Measurements from ENCODE around the gene EIF5A2. TPM values are rescaled to one million over a fixed set of nuclear protein-coding genes. Genes with fewer than 3 reads are reported as not detected.
A peak's percentile ranks its signal among the peaks of the same experiment; 100 is the strongest.
"Not testable (repeated sequence)": the region's sequence is repeated elsewhere in the genome, so short reads cannot be mapped to it uniquely, and the experiment has no call there.

Gene EIF5A2
- total RNA-seq, 6 experiments from 2014 or later: 0.79 to 4.1 (median 2.5) TPM

GRCh38 chr3:170897978-170898377, 10.5 kb downstream of the EIF5A2 start:
- no peaks in the 10 kb centered on the region for H3K4me1 ChIP-seq
- TF ChIP-seq CTCF (IDR thresholded peaks at IDR 0.05) (no peak), POLR2A (IDR thresholded peaks at IDR 0.05) (no peak)
- intact Hi-C loops (cut with DNase I): no loop called here
- ATAC-seq: no peak
- no peak overlapping the region for H3K27ac ChIP-seq
- no peak for DNase-seq
- H3K4me3 ChIP-seq: no peak overlapping the region
- no peaks in the 10 kb centered on the region for H3K27me3 ChIP-seq
- H3K9me3 ChIP-seq: no peaks in the 10 kb centered on the region
- WGBS (ENCODE audit: insufficient coverage, low coverage, low lambda C conversion rate, missing lambda C conversion rate): 77% methylated on average over 1 of the region's 2 CpGs
- no peaks in the 10 kb centered on the region for H3K36me3 ChIP-seq

GRCh38 chr3:170897199-170897598, 11.2 kb downstream of the EIF5A2 start:
- H3K4me1 ChIP-seq; ATAC-seq; DNase-seq; H3K9me3 ChIP-seq; H3K27me3 ChIP-seq; intact Hi-C loops (cut with DNase I); H3K36me3 ChIP-seq; H3K27ac ChIP-seq; H3K4me3 ChIP-seq: not testable (repeated sequence)
- WGBS (ENCODE audit: insufficient coverage, low coverage, low lambda C conversion rate, missing lambda C conversion rate): no CpG with 5 or more reads among the region's 1 CpG

- H3K4me3 ChIP-seq: no peak overlapping the region
- TF ChIP-seq POLR2A (IDR thresholded peaks at IDR 0.05) (no peak), CTCF (IDR thresholded peaks at IDR 0.05) (no peak)
- DNase-seq (no peak), ATAC-seq (peak in 1 of 4 donors; percentile 38)
- H3K4me1 ChIP-seq: no peaks in the 10 kb centered on the region
- WGBS (ENCODE audit: insufficient coverage, low coverage, low lambda C conversion rate, missing lambda C conversion rate): 8% methylated on average over 1 of the region's 1 CpG
- no peaks in the 10 kb centered on the region for H3K27me3 ChIP-seq
- H3K27ac ChIP-seq: no peak overlapping the region
- intact Hi-C loops (cut with DNase I): no loop called here
- H3K9me3 ChIP-seq: no peaks in the 10 kb centered on the region
- no peaks in the 10 kb centered on the region for H3K36me3 ChIP-seq
Observed at GRCh38 chr3:170896781-170897180, 11.7 kb downstream of the EIF5A2 start.

- DNase-seq; H3K4me3 ChIP-seq; ATAC-seq; H3K4me1 ChIP-seq; H3K9me3 ChIP-seq; intact Hi-C loops (cut with DNase I); H3K27ac ChIP-seq; H3K36me3 ChIP-seq; H3K27me3 ChIP-seq: not testable (repeated sequence)
- 81% methylated on average over 6 of the region's 6 CpGs for WGBS (ENCODE audit: insufficient coverage, low coverage, low lambda C conversion rate, missing lambda C conversion rate)
Observed at GRCh38 chr3:170896333-170896732, 12.1 kb downstream of the EIF5A2 start.

- DNase-seq: no peak
- H3K27me3 ChIP-seq: no peaks in the 10 kb centered on the region
- 100% methylated on average over 7 of the region's 8 CpGs for WGBS (ENCODE audit: insufficient coverage, low coverage, low lambda C conversion rate, missing lambda C conversion rate)
- no peaks in the 10 kb centered on the region for H3K9me3 ChIP-seq
- H3K4me3 ChIP-seq: no peak overlapping the region
- no peaks in the 10 kb centered on the region for H3K36me3 ChIP-seq
- H3K4me1 ChIP-seq: no peaks in the 10 kb centered on the region
- ATAC-seq: no peak
- H3K27ac ChIP-seq: no peak overlapping the region
- TF ChIP-seq CTCF (IDR thresholded peaks at IDR 0.05): no peak
- no peak for TF ChIP-seq POLR2A (IDR thresholded peaks at IDR 0.05)
- intact Hi-C loops (cut with DNase I): no loop called here
Observed at GRCh38 chr3:170893895-170894294, 14.5 kb downstream of the EIF5A2 start.

GRCh38 chr3:170889630-170890029, 18.8 kb downstream of the EIF5A2 start:
- H3K9me3 ChIP-seq: no peaks in the 10 kb centered on the region
- ATAC-seq: no peak
- TF ChIP-seq CTCF (IDR thresholded peaks at IDR 0.05) (no peak), POLR2A (IDR thresholded peaks at IDR 0.05) (no peak)

More at GRCh38 chr3:170889630-170890029, 18.8 kb downstream of the EIF5A2 start:
- Histone ChIP-seq H3K4me1 (no peaks in the 10 kb centered on the region), H3K36me3 (no peaks in the 10 kb centered on the region), H3K27ac (no peak overlapping the region), H3K27me3 (no peaks in the 10 kb centered on the region), H3K4me3 (no peak overlapping the region)
- DNase-seq: no peak
- intact Hi-C loops (cut with DNase I): no loop called here
- 67% methylated on average over 1 of the region's 1 CpG for WGBS (ENCODE audit: insufficient coverage, low coverage, low lambda C conversion rate, missing lambda C conversion rate)

Data from right lobe of liver (tissue), 6 donors.